Erythroblast (primary cell): Measurements from ENCODE around the gene TUBG2.
"Not testable (repeated sequence)": the region's sequence is repeated elsewhere in the genome, so short reads cannot be mapped to it uniquely, and the experiment has no call there.

ENCODE experiments used
- DNase-seq, 2 experiments: peaks; one replicate each; lab custom pipeline; 2025; lab: John Stamatoyannopoulos, UW
- GATA1 ChIP-seq: IDR thresholded peaks from 2 replicates; pipeline ENCODE4 v1.6.1; 2011; ENCODE audit warnings: low read depth, mild to moderate bottlenecking, control low read depth, low read length, moderate library complexity
- POLR2A ChIP-seq: IDR thresholded peaks from 2 replicates; pipeline ENCODE4 v1.6.1; 2011; ENCODE audit warnings: mild to moderate bottlenecking, low read length

Gene TUBG2

GRCh38 chr17:42659079-42659931, at the start of gene TUBG2:
TSS of gene TUBG2 (plus strand) at chr17:42659284. CDS start at chr17:42659504, 220 bp downstream.
- peak; percentile 74 to 83 for DNase-seq
- TF ChIP-seq POLR2A (peak; percentile 97), GATA1 (no peak)

GRCh38 chr17:42609814-42610801, 49.0 kb upstream of the TUBG2 start:
- DNase-seq: peak; percentile 80 to 84
- TF ChIP-seq POLR2A: peak; percentile 67

- TF ChIP-seq POLR2A: peak; percentile 53
- no peak for TF ChIP-seq GATA1
- DNase-seq: no peak
Observed at GRCh38 chr17:42612013-42612412, 47.1 kb upstream of the TUBG2 start.

GRCh38 chr17:42613699-42614295, 45.3 kb upstream of the TUBG2 start:
- TF ChIP-seq GATA1: no peak
- TF ChIP-seq POLR2A: no peak
- DNase-seq: no peak

GRCh38 chr17:42617956-42618431, 41.1 kb upstream of the TUBG2 start:
- TF ChIP-seq GATA1: peak; percentile 11
- TF ChIP-seq POLR2A: peak; percentile 84
- DNase-seq: peak; percentile 91 to 96

- no peak for TF ChIP-seq POLR2A
- TF ChIP-seq GATA1: no peak
- DNase-seq: peak; percentile 63 to 65
Observed at GRCh38 chr17:42618442-42619150, 40.5 kb upstream of the TUBG2 start.

- not testable (repeated sequence) for DNase-seq
Observed at GRCh38 chr17:42621987-42622386, 37.1 kb upstream of the TUBG2 start.

GRCh38 chr17:42623271-42623670, 35.8 kb upstream of the TUBG2 start:
- DNase-seq: peak; percentile 33 to 48
- TF ChIP-seq GATA1: no peak
- TF ChIP-seq POLR2A: no peak

GRCh38 chr17:42623732-42624596, 35.1 kb upstream of the TUBG2 start:
- peak; percentile 79 for TF ChIP-seq POLR2A
- no peak for TF ChIP-seq GATA1
- DNase-seq: peak; percentile 89 to 96

- DNase-seq: peak in 1 of 2 experiments; percentile 32
Observed at GRCh38 chr17:42627032-42627764, 31.9 kb upstream of the TUBG2 start.

GRCh38 chr17:42629411-42630009, 29.6 kb upstream of the TUBG2 start:
- DNase-seq: peak; percentile 88 to 96
- TF ChIP-seq POLR2A (peak; percentile 60), GATA1 (peak; percentile 80)
